ENCODE data around the gene ATAT1. TPM values are rescaled to one million over a fixed set of nuclear protein-coding genes. Genes with fewer than 3 reads are reported as not detected.

The ATAT1 gene
- total and polyA plus RNA-seq, 9 of the 15 experiments (the other 6 are each of a cell fraction or from before 2014, with no cell fraction given): 0.65 to 5.8 (median 1.6) TPM

DNA sequence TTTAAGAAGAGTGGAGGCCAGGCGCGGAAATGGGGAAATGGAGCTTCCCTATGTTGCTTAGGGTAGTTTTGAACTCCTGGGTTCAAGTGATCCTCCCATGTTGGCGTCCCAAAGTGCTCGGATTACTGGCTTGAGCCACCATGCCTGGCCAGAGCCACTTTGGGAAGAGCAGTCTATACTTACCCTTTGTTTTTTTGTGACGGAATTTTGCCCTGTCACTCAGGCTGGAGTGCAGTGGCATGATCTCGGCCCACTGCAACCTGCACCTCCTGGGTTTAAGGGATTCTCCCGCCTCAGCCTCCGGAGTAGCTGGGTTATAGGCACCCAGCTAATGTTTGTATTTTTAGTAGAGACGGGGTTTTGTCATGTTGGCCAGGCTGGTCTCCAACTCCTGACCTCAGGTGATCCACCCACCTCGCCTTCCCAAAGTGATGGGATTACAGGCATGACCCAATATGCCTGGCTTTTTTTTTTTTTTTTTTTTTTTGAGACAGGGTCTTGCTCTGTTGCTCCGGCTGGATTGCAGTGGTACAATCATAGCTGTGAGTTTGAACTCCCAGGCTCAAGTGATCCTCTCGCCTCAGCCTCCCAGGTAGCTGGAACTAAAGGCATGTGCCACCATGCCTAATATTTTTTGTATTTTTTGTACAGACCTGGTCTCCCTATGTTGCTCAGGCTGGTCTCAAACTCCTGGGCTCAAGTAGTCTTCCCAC is 27.6 kb upstream of the ATAT1 start:
- peaks cover 7% of the 10 kb centered on the region; the same call in 1 of the 2 replicates for H4K20me1 ChIP-seq (replicated peaks; ENCODE audit: control insufficient read depth, insufficient read depth, low read length)
- no peak overlapping the region for H2AFZ ChIP-seq (ENCODE audit: low read depth, low read length)
- H3K79me2 ChIP-seq (ENCODE audit: control insufficient read depth, insufficient read depth, low read length): no peaks in the 10 kb centered on the region; the same call in 2 of the 3 replicates
- WGBS (ENCODE audit: insufficient coverage, low coverage, missing lambda C conversion rate): 84% methylated on average over 12 of the region's 12 CpGs
- no peak overlapping the region; a peak in 1 of 4 replicates for H3K9ac ChIP-seq (ENCODE audit: insufficient read depth in 1 of 2, low read depth in 2 of 2, low read length in 2 of 2)
- no peaks in the 10 kb centered on the region for H3K9me3 ChIP-seq (replicated peaks; ENCODE audit: control insufficient read depth, insufficient read depth, low read depth, low read length)
- intact Hi-C loops (cut with micrococcal nuclease): no loop called here
- H3K9me1 ChIP-seq (ENCODE audit: control insufficient read depth, insufficient read depth, low read length): no peaks in the 10 kb centered on the region
- no peak overlapping the region for H3K4me3 ChIP-seq
- H3K27ac ChIP-seq (ENCODE audit: extremely low read depth, low read depth, low read length): no peak overlapping the region
- H3K4me1 ChIP-seq (replicated peaks in 1 of 2; ENCODE audit: control insufficient read depth in 2 of 2, insufficient read depth in 2 of 2, low read length in 2 of 2): peaks cover 4 to 11% of the 10 kb centered on the region in 2 experiments; a peak in 4 of 5 replicates
- ChIA-PET CTCF (ENCODE audit: low intra/inter-chr PET ratio) (no interaction called here), POLR2A (interaction anchor here (0.9 to 13.5 kb wide), 10 partner anchors 8 to 118 kb away, joined by 4 to 310 read pairs (median 12); partner anchors contain the start of genes ABCF1, MDC1 and MRPS18B)
- FAIRE-seq (no peak), DNase-seq (ENCODE audit: extremely low read depth in 1 of 4, low spot score in 3 of 4) (no peak), ATAC-seq (peak; percentile 6)
- peaks cover 70% of the 10 kb centered on the region for H3K36me3 ChIP-seq (ENCODE audit: control insufficient read depth, insufficient read depth, low read length)
- H3K27me3 ChIP-seq (ENCODE audit: control insufficient read depth in 2 of 2, insufficient read depth in 2 of 2, low read length in 2 of 2): no peaks in the 10 kb centered on the region
- in situ Hi-C loops (cut with MboI): loop anchor here (5.0 kb wide), 1 partner anchor 107 kb away; no protein-coding TSS in a partner anchor
- BruUV-seq (replicated peaks): no TSS peak
- H3K4me2 ChIP-seq (ENCODE audit: insufficient read depth, low read length): no peak overlapping the region
- TF ChIP-seq ZNF830 (CRISPR knock-in tag; IDR thresholded peaks at IDR 0.05): no peak
- TF ChIP-seq, protein P1, sequence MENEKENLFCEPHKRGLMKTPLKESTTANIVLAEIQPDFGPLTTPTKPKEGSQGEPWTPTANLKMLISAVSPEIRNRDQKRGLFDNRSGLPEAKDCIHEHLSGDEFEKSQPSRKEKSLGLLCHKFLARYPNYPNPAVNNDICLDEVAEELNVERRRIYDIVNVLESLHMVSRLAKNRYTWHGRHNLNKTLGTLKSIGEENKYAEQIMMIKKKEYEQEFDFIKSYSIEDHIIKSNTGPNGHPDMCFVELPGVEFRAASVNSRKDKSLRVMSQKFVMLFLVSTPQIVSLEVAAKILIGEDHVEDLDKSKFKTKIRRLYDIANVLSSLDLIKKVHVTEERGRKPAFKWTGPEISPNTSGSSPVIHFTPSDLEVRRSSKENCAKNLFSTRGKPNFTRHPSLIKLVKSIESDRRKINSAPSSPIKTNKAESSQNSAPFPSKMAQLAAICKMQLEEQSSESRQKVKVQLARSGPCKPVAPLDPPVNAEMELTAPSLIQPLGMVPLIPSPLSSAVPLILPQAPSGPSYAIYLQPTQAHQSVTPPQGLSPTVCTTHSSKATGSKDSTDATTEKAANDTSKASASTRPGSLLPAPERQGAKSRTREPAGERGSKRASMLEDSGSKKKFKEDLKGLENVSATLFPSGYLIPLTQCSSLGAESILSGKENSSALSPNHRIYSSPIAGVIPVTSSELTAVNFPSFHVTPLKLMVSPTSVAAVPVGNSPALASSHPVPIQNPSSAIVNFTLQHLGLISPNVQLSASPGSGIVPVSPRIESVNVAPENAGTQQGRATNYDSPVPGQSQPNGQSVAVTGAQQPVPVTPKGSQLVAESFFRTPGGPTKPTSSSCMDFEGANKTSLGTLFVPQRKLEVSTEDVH (IDR thresholded peaks at IDR 0.05; ENCODE audit: low read depth, partially characterized antibody): peak; percentile 14
- TF ChIP-seq PHB2 (IDR thresholded peaks at IDR 0.05; ENCODE audit: low read depth): no peak
- no peak for TF ChIP-seq ZC3H8 (IDR thresholded peaks at IDR 0.05)
- TF ChIP-seq ZNF398 (CRISPR knock-in tag; IDR thresholded peaks at IDR 0.05): no peak
- no peak for TF ChIP-seq JUND (IDR thresholded peaks at IDR 0.05; ENCODE audit: borderline replicate concordance, low read depth, low read length)
- no peak for TF ChIP-seq JUND (tag; IDR thresholded peaks at IDR 0.05; ENCODE audit: borderline replicate concordance, low read depth, low read length)
- no peak for TF ChIP-seq USF2 (CRISPR knock-in tag; IDR thresholded peaks at IDR 0.05)
- peak; percentile 53 for TF ChIP-seq POLR2B (IDR thresholded peaks at IDR 0.05; ENCODE audit: low read depth, partially characterized antibody)
- TF ChIP-seq, protein P2, sequence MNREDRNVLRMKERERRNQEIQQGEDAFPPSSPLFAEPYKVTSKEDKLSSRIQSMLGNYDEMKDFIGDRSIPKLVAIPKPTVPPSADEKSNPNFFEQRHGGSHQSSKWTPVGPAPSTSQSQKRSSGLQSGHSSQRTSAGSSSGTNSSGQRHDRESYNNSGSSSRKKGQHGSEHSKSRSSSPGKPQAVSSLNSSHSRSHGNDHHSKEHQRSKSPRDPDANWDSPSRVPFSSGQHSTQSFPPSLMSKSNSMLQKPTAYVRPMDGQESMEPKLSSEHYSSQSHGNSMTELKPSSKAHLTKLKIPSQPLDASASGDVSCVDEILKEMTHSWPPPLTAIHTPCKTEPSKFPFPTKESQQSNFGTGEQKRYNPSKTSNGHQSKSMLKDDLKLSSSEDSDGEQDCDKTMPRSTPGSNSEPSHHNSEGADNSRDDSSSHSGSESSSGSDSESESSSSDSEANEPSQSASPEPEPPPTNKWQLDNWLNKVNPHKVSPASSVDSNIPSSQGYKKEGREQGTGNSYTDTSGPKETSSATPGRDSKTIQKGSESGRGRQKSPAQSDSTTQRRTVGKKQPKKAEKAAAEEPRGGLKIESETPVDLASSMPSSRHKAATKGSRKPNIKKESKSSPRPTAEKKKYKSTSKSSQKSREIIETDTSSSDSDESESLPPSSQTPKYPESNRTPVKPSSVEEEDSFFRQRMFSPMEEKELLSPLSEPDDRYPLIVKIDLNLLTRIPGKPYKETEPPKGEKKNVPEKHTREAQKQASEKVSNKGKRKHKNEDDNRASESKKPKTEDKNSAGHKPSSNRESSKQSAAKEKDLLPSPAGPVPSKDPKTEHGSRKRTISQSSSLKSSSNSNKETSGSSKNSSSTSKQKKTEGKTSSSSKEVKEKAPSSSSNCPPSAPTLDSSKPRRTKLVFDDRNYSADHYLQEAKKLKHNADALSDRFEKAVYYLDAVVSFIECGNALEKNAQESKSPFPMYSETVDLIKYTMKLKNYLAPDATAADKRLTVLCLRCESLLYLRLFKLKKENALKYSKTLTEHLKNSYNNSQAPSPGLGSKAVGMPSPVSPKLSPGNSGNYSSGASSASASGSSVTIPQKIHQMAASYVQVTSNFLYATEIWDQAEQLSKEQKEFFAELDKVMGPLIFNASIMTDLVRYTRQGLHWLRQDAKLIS (CRISPR knock-in tag; IDR thresholded peaks at IDR 0.05): no peak
- no peak for TF ChIP-seq NFXL1 (CRISPR knock-in tag; IDR thresholded peaks at IDR 0.05)
- TF ChIP-seq RFX5 (IDR thresholded peaks at IDR 0.05; ENCODE audit: low read depth, low read length): no peak

Data from K562 (cell line).